22Rv1 (cell line): ENCODE measurements around the gene KSR2.

ENCODE experiments used
- CTCF ChIP-seq: fragments of 450-650 bp; IDR thresholded peaks from 2 replicates; pipeline ENCODE4 v1.5.1; 2017; ENCODE audit warnings: mild to moderate bottlenecking
- ZFX ChIP-seq: fragments of 450-650 bp; IDR thresholded peaks from 2 replicates; pipeline ENCODE4 v1.6.1; 2017; ENCODE audit warnings: antibody characterized with exemption, borderline replicate concordance

- no peak for TF ChIP-seq CTCF
- no peak for TF ChIP-seq ZFX
Observed at GRCh38 chr12:117649796-117650195, 319.0 kb downstream of the KSR2 start.
